GM19438 (cell line): ENCODE results near the gene FXYD3.

Source experiments
- ATAC-seq: cut with Tn5 transposase; IDR thresholded peaks from one replicate; pipeline ENCODE4 v1.9.1; 2021; ENCODE audit warnings: low read depth; ENCODE audit not compliant: unreplicated experiment

Gene FXYD3

DNA sequence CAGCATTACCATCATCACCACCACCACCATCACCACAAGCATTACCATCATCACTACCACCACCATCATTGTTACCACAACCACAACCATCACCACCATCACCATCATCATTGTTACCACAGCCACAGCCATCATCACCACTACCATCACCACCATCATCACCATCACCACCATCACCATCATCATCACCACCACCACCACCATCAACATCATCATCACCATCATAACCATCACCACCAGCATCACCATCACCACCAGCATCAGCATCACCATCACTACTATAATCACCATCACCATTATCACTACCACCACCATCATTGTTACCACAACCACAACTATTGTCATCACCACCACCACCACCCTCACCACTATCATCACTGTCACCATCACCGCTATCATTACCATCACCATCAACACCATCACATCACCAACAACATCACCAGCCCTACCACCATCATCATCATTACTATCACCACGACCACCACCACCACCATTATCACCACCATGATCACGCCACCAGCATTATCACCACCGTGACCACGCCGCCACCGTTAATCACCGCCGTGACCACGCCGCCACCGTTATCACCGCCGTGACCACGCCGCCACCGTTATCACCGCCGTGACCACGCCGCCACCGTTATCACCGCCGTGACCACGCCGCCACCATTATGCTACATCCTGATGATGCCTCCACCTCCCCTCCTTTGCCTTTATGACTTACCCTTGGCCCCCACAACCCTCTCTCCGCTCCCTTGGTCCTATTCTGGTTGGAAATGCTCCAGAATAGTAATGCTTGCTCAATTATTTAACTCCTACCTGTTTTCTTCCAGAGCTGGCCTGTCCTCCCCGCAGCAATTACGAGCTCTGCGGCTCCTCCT lies 10.0 kb upstream of the FXYD3 start:
- ATAC-seq: no peak

- no peak for ATAC-seq
These were observed 9.4 kb upstream of the FXYD3 start for GRCh38 chr19:35106291-35106583.

- ATAC-seq: no peak
These were observed 8.6 kb upstream of the FXYD3 start for GRCh38 chr19:35106898-35107541.

- ATAC-seq: no peak
These were observed 8.1 kb upstream of the FXYD3 start for GRCh38 chr19:35107545-35107944.

DNA sequence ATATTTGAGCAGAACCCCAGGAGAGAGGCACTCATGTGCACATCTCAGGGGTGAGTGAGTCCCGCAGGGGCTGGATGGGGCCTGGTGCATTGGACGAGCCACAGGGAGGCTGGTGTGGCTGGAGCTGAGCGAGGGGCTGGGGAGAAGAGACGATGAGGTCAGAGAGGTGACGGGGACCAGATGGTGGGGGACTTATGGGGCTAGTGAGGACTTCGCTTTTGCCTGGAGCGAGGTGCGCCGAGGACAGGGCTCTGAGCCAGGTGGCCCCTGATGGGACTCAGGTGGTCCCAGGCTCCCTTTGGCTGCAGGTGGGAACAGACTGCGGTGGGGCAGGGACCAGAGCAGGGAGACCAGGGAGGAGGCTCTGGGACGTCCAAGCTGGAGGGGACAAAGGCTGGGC lies 6.9 kb upstream of the FXYD3 start:
- ATAC-seq: no peak

GRCh38 chr19:35109395-35110112 lies 6.1 kb upstream of the FXYD3 start:
- ATAC-seq: no peak

GRCh38 chr19:35110974-35111373 lies 4.6 kb upstream of the FXYD3 start:
- no peak for ATAC-seq

GRCh38 chr19:35112995-35113688 lies 2.5 kb upstream of the FXYD3 start:
- no peak for ATAC-seq

GRCh38 chr19:35114353-35115176 lies 1.1 kb upstream of the FXYD3 start:
- no peak for ATAC-seq

DNA sequence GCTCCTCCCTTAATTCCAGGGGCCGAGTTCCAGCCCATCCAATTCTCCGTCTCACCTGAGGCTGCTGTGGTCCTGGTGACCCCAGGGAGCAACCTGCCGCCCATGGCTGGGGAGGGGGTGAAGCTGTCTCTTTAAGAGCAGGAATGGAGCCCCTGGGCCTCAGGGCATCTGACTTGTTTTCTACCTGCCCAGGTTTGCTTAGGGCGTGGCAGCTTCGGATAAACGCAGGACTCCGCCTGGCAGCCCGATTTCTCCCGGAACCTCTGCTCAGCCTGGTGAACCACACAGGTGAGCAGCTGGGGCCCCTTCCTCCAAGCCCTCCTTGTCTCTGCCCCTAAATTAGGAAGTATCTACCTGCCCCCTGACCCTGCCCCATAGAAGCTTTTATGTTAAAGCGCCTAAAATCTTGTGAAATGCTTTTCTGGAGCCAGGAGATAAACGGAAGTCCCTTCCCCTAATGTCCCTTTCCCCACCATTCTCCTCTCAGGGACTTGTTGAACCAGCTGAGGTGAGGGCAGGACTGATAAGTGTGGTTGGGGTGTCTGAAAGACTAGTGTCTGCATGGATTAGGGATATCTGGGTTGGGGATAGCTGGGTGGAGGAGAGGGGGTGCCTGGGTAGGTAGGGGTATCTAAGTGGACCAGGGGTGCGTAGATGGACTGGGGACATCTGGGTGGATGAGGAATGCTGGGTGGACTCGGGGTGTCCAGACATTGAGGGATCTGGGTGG lies 614 bp downstream of the FXYD3 start:
- ATAC-seq: no peak

DNA sequence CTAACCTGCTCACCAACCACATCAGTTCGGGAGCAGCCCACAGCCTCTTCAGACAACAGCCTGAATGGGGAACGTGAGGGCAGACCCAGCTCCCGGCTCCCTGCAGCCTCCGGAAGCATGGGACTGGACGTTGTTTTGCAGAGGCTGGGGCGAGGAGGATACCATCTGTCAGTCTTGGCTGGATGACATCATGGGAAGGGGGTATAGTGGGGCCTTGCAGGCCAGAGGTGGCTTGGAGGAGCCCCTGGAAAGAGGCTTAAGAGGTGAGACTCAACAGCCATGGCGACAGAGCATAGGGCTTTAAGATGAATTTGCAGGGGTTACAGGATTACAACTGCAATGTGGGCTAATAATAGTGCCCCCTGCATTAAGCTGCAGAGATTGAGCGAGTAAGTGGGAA lies 1.5 kb downstream of the FXYD3 start:
- ATAC-seq: no peak

- no peak for ATAC-seq
These were observed 2.2 kb downstream of the FXYD3 start for GRCh38 chr19:35117799-35118198.

DNA sequence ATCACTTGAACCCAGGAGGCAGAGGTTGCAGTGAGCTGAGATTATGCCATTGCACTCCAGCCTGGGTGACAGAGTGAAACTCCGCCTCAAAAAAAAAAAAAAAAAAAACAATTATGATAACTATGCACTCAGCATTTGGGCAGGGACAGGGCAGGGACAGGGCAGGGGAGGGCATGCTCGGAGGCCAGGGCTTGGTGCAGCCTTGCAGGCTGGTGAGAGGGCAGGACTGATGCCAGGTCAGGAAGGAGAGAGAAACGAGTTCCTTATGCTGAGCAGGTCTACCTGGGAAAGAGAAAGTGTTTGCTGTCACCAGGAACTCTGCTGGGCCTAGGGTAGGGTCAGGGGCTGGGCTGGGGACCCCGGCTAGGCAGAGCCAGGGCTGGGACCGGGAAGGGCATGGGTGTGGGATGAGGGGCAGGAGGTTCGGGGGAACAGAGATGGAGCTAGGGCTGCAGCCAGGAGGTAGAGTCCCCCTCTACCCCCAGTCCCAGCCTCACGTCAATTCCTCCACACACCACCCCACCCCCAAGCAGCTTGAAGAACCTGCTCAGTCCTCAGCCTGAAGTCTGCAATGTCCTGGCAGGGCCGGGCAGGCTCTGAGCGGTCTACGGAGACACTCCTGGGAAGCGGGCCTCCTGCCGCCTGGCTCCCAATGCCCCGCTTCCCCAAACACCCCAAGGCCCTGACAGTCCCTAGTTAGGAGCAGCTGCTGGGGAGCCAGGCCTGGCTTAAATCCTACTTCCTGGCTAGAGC lies 2.8 kb downstream of the FXYD3 start:
- ATAC-seq: no peak

DNA sequence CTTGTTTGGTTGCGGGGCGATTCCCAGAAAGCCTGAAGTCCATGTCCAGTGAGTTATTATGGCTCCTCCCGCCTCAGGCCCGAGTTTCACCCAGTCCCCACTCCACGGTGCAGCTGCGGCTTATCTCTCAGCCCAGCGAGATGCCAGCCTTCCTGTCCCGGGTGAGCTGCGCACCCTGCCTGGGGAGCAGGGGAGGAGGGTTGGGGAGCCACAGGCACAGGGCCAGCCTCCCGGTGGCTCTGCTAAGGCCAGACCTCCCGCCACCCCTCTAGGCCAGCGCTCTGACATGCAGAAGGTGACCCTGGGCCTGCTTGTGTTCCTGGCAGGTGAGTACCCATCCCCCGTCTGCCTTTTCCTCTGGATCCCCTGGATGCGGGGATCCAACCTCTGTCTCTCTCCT lies 3.5 kb downstream of the FXYD3 start:
- no peak for ATAC-seq

DNA sequence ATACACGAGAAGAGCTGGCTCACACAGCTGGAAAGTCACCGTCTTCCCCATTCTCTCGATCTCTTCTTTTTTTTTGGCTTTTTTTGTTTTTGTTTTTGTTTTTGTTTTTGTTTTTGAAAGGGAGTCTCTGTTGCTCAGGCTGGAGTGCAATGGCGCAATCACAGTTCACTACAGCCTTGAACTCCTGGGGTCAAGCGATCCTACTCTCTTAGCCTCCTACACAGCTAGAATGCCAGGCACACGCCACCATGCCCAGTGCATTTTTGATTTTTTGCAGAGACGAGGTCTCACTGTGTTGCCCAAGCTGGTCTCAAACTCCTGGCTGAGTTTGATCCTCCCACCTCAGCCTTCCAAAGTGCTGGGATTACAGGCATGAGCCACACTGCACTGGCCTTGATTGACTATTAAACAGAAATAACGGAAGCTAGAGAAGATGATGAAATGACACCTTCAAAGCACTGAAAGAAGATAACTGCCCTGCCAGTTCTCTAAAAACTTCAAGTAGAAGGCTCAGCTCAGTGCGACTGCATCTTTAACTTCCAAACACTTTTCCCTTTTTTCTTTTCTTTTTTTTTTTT lies 4.0 kb downstream of the FXYD3 start:
- no peak for ATAC-seq

DNA sequence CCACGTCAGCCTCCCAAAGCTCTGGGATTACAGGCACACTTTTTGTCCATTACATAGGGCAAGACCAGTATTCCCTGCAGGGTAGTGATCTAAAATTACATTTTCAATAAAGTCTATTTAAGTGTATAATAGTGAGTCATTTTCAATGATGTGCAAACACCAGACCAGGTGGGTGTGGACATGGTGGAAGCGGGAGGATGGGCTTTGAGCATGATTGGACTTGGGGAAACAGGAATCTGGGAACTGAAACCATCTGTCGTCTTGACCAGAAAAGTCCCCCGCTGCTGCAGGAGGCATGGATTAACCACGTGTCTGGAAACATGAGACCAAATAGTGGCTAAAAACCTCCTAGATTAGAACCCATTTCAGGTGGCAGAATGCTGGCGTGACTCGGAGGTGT lies 4.9 kb downstream of the FXYD3 start:
- no peak for ATAC-seq

DNA sequence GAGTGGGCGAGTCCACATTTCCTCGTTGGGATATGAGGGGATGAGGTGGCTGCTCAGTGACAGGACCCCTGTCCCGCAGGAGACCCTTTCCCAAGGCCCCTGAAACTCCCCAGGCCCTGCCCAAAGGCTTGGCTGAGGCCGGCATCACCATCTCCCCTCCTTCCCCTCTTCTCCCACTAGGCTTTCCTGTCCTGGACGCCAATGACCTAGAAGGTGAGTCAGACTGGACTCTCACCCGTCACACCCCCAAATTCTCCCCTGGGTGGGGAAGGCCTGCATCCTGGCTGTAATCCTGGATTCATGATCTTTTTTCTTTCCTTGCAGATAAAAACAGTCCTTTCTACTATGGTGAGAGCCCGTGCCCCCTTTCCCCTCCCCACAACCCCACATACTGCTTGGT lies 5.3 kb downstream of the FXYD3 start:
- no peak for ATAC-seq

DNA sequence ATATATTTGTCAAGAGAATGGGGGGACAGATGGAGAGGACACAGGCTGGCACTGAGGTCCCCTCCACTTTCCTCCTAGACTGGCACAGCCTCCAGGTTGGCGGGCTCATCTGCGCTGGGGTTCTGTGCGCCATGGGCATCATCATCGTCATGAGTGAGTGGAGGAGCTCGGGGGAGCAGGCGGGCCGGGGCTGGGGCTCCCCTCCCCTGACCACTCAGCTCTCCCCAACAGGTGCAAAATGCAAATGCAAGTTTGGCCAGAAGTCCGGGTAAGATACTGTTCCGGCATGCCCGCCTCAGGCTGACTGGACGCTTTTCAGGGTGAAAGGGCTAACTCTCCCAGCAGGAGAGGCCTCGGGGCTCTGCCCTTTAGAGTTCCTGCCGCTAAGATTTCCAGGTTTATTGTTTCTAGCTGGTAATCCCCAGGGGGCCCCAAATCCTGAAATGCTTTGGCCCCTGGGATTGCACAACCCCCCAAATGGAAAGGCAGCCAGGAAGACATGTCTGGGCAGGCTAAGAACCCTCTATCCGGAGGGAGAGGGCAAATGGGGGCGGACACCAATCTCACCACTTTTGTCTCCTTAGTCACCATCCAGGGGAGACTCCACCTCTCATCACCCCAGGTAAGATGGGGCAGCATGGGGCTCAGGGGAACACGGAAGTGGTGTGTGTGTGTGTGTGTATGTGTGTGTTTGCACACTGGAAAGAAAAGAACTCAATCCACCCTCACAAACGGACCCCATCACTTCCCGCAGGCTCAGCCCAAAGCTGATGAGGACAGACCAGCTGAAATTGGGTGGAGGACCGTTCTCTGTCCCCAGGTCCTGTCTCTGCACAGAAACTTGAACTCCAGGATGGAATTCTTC lies 7.3 kb downstream of the FXYD3 start:
- no peak for ATAC-seq
